GM21786 (cell line): ENCODE data around the gene SNED1.
"Not testable (repeated sequence)": the region's sequence is repeated elsewhere in the genome, so short reads cannot be mapped to it uniquely, and the experiment has no call there.

ENCODE experiments used
- ATAC-seq: cut with Tn5 transposase; IDR thresholded peaks from one replicate; pipeline ENCODE4 v1.9.1; 2021; ENCODE audit not compliant: unreplicated experiment

SNED1 gene

GRCh38 chr2:241081643-241082340 lies 83.4 kb downstream of the SNED1 start:
- no peak for ATAC-seq

GRCh38 chr2:241082341-241083090 lies 84.1 kb downstream of the SNED1 start:
- no peak for ATAC-seq

GRCh38 chr2:241083091-241083415 lies 84.6 kb downstream of the SNED1 start:
- no peak for ATAC-seq

GRCh38 chr2:241084856-241085444 lies 86.5 kb downstream of the SNED1 start:
- no peak for ATAC-seq

GRCh38 chr2:241087420-241088268 lies 89.2 kb downstream of the SNED1 start:
- peak; percentile 78 for ATAC-seq

- peak; percentile 56 for ATAC-seq
Observed at GRCh38 chr2:241088376-241088775, 90.0 kb downstream of the SNED1 start.

GRCh38 chr2:241088791-241089732 lies 90.6 kb downstream of the SNED1 start:
- no peak for ATAC-seq

- no peak for ATAC-seq
Observed at GRCh38 chr2:241091201-241091600, 92.8 kb downstream of the SNED1 start.

- ATAC-seq, result no peak
Observed at GRCh38 chr2:241091734-241092445, 93.5 kb downstream of the SNED1 start.

GRCh38 chr2:241092677-241093076 lies 94.3 kb downstream of the SNED1 start:
- ATAC-seq, result no peak

- ATAC-seq, result not testable (repeated sequence)
Observed at GRCh38 chr2:241093133-241093781, 94.8 kb downstream of the SNED1 start.

- ATAC-seq, result no peak
Observed at GRCh38 chr2:241094172-241094571, 95.8 kb downstream of the SNED1 start.

GRCh38 chr2:241094924-241095420 lies 96.6 kb downstream of the SNED1 start:
- no peak for ATAC-seq

GRCh38 chr2:241095594-241096290 lies 97.3 kb downstream of the SNED1 start:
- ATAC-seq, result no peak

- ATAC-seq, result no peak
Observed at GRCh38 chr2:241096979-241097378, 98.6 kb downstream of the SNED1 start.

GRCh38 chr2:241099246-241099645 lies 100.8 kb downstream of the SNED1 start:
- ATAC-seq, result no peak

- ATAC-seq, result peak; percentile 79
Observed at GRCh38 chr2:241102239-241102803, 103.9 kb downstream of the SNED1 start, which contains the start of gene MTERF4. MTERF4 (minus strand) TSS chr2:241102287; CDS start chr2:241102273, 14 bp downstream.

GRCh38 chr2:241103176-241103595 lies 104.8 kb downstream of the SNED1 start:
- ATAC-seq, result no peak
